IPS-NIHi7 (cell line): ENCODE measurements around the gene FRZB.
"Not testable (repeated sequence)": the region's sequence is repeated elsewhere in the genome, so short reads cannot be mapped to it uniquely, and the experiment has no call there.

Source experiments
- DNase-seq: peaks from one replicate; pipeline ENCODE4 v3.0.0; 2012; ENCODE audit warnings: mixed read lengths; ENCODE audit errors: extremely low spot score

FRZB gene, protein sequence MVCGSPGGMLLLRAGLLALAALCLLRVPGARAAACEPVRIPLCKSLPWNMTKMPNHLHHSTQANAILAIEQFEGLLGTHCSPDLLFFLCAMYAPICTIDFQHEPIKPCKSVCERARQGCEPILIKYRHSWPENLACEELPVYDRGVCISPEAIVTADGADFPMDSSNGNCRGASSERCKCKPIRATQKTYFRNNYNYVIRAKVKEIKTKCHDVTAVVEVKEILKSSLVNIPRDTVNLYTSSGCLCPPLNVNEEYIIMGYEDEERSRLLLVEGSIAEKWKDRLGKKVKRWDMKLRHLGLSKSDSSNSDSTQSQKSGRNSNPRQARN

GRCh38 chr2:182866461-182867406 lies at the start of gene FRZB:
TSS of gene FRZB (minus strand) at chr2:182866637. CDS start at chr2:182866552, 85 bp downstream.
- peak; percentile 76 for DNase-seq

GRCh38 chr2:182915369-182916326 lies 49.2 kb upstream of the FRZB start:
- DNase-seq, result no peak

DNA sequence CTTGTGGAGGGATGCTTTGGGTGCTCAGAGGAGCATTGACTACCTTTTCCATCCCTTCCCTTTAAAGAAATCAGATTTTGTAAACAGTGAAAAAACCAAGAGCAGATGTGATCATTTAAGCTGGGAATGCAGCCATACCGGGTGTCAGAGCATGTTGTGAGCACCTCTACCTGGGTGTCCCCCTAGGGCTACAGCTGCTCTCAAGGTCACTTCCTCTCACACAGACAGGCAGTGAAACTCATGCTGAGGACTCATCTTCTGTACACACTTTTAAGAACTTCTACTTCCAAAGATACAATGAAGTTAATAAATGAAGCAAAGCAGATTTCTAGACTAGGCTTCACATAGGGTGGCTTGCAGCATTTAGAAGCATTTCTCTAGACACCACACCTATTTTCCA lies 48.4 kb upstream of the FRZB start:
- DNase-seq, result no peak

GRCh38 chr2:182913064-182913463 lies 46.6 kb upstream of the FRZB start:
- no peak for DNase-seq

- no peak for DNase-seq
Measured at GRCh38 chr2:182912518-182912915, 46.1 kb upstream of the FRZB start.

GRCh38 chr2:182911813-182912517 lies 45.5 kb upstream of the FRZB start:
- DNase-seq, result no peak

DNA sequence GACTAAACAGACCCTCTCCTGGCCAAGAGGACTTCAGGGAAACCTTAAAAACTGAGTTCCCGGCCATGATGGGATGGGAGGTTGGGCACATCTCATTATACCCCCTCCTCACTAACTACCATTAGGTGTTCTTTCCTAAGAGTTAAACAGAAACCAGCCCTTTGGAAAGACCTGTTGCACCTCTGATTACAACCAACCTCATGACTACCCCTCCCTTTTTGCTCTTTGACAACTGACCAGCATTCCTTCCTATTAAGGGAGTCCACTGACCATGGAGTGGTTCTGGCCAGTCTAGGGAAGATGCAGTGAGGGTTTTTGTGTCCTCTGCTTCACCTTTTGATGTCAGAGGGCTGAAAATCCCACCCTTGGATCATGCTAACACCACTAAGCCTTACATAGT lies 44.5 kb upstream of the FRZB start:
- DNase-seq, result no peak

- DNase-seq, result peak; percentile 60
Measured at GRCh38 chr2:182907081-182907830, 40.8 kb upstream of the FRZB start.

- DNase-seq, result no peak
Measured at GRCh38 chr2:182906454-182906853, 40.0 kb upstream of the FRZB start.

GRCh38 chr2:182904844-182905243 lies 38.4 kb upstream of the FRZB start:
- no peak for DNase-seq

- no peak for DNase-seq
Measured at GRCh38 chr2:182903566-182903965, 37.1 kb upstream of the FRZB start.

DNA sequence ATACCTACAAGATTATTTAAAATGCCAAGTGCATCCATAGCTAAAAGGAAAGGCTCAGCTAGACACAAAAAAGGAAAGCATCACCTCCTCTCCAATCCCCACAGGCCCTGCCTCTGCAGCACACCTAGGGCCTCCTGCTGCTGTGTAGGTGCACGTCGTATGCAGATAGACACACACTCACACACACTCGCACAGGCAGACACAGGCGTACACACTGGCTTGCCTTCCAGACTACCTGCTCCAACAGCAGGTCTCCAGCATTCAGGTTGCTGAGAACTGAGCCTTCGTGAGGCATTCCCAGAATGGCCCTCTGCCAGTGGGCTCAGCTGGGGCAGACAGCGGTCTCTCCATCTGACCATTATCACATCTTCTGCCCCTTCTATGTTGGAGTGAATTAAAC lies 35.3 kb upstream of the FRZB start:
- no peak for DNase-seq

DNA sequence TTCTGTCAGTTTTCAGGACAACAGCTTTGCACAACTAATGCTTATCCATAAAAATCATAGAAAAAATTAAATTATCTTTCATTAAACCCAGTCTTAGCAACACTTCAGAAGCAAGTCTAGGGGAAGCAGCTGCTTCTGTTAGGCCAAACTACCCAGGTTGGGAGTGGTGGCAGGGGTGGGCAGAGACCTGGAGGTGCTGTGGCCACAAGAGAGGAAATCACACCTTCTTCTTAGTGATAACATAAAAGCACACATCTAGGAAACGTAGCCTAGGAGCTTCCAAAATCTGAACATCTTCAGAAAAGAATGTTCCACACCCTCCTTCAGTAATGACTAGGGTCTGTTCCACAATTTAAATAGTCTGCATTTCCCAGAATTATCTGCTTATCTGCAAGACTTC lies 32.3 kb upstream of the FRZB start:
- DNase-seq, result no peak

DNA sequence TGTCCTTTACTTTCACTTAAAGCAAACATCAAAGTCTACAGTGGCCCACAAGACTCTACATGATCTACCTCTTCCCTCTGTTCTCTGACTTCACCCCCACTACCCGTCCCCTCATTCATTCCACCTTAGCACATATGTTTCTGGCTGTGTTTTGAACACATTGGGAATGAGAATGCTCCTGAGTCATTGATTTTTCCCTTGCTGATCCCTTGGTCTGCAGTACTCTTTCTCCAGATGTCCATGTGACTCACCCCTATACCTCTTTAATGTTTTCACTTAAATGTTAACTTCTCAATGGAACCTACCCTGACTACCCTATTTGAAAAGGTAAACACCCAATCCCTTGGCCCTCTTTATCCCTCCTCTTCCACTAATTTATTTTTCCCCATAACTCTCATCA lies 30.7 kb upstream of the FRZB start:
- DNase-seq, result no peak

- DNase-seq, result no peak
Measured at GRCh38 chr2:182895798-182896197, 29.4 kb upstream of the FRZB start.

DNA sequence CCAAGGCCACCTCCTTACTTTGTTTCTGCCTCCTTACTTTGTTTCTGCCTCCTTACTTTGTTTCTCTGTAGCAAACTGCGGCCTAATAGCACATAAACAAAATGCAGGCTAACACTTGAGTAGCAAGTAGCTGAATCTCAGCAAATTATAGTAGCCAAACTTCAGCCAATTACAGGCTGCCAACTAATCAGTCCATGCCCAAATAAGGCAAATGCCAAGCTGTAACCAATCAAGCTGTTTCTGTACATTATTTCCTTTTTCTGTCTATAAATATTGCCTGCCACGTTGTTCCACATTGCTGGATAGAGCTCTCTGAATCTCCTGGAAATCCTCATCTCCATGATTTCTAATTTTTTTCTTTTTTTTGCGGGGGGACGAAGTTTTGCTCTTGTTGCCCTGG lies 28.7 kb upstream of the FRZB start:
- no peak for DNase-seq

GRCh38 chr2:182894174-182894573 lies 27.7 kb upstream of the FRZB start:
- DNase-seq, result no peak

GRCh38 chr2:182893666-182894065 lies 27.2 kb upstream of the FRZB start:
- DNase-seq, result no peak

- not testable (repeated sequence) for DNase-seq
Measured at GRCh38 chr2:182893035-182893434, 26.6 kb upstream of the FRZB start.

DNA sequence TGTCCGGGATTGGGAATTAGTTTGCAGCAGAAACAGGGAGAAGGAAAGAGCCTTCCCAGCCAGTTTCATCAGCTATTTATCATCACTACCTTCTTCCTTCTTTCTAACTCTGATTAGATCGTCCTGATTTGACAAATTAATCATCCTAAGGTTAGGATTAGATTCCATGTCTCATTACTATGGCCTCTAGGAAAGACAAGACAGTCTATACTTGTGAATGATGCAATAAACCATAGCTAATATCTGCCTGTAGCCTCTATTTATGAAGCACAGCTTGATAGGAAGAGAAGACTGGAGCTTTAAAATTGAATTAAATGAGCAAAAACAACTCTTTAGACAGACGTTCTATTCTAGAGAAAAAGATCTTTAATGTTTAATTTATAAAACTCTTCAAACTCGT lies 25.2 kb upstream of the FRZB start:
- DNase-seq, result no peak
